NCI-H82 treated with DMSO at 0.1 percent for 48 hours (cell line): ENCODE measurements around the gene MAOB.
"Not testable (repeated sequence)": the region's sequence is repeated elsewhere in the genome, so short reads cannot be mapped to it uniquely, and the experiment has no call there.

Source experiments
- DNase-seq: peaks from one replicate; lab custom pipeline; 2025; ENCODE audit not compliant: unreplicated experiment; lab: John Stamatoyannopoulos, UW

MAOB gene

GRCh38 chrX:43882294-43882681 is at the start of gene MAOB:
MAOB (minus strand) TSS chrX:43882450; CDS start chrX:43882299, 151 bp downstream.
- DNase-seq, result no peak

- not testable (repeated sequence) for DNase-seq
These were observed 39.8 kb upstream of the MAOB start for GRCh38 chrX:43922032-43922431.

- not testable (repeated sequence) for DNase-seq
These were observed 28.5 kb upstream of the MAOB start for GRCh38 chrX:43910772-43911171.

GRCh38 chrX:43910012-43910411 is 27.8 kb upstream of the MAOB start:
- peak; percentile 34 for DNase-seq

- no peak for DNase-seq
These were observed 26.9 kb upstream of the MAOB start for GRCh38 chrX:43909141-43909540.

- DNase-seq, result no peak
These were observed 17.9 kb upstream of the MAOB start for GRCh38 chrX:43899878-43900815.

GRCh38 chrX:43898406-43899035 is 16.3 kb upstream of the MAOB start:
- no peak for DNase-seq

- no peak for DNase-seq
These were observed 15.0 kb upstream of the MAOB start for GRCh38 chrX:43897290-43897689.

GRCh38 chrX:43892336-43892870 is 10.2 kb upstream of the MAOB start:
- no peak for DNase-seq

- no peak for DNase-seq
These were observed 3.4 kb upstream of the MAOB start for GRCh38 chrX:43885617-43886016.

- no peak for DNase-seq
These were observed 598 bp downstream of the MAOB start for GRCh38 chrX:43881410-43882293.

- DNase-seq, result no peak
These were observed 1.8 kb downstream of the MAOB start for GRCh38 chrX:43880425-43880824.

- no peak for DNase-seq
These were observed 3.2 kb downstream of the MAOB start for GRCh38 chrX:43878906-43879526.

- DNase-seq, result no peak
These were observed 5.6 kb downstream of the MAOB start for GRCh38 chrX:43876680-43877079.

GRCh38 chrX:43870758-43871419 is 11.4 kb downstream of the MAOB start:
- no peak for DNase-seq

- no peak for DNase-seq
These were observed 12.2 kb downstream of the MAOB start for GRCh38 chrX:43870011-43870410.

GRCh38 chrX:43868791-43869190 is 13.5 kb downstream of the MAOB start:
- no peak for DNase-seq

GRCh38 chrX:43866423-43866822 is 15.8 kb downstream of the MAOB start:
- DNase-seq, result no peak

- no peak for DNase-seq
These were observed 16.5 kb downstream of the MAOB start for GRCh38 chrX:43865791-43866190.

- DNase-seq, result no peak
These were observed 19.8 kb downstream of the MAOB start for GRCh38 chrX:43862434-43862833.
